Hematopoietic multipotent progenitor cell treated with erythropoietin and hydrocortisone succinate and interleukin-3 and kit ligand, for 4 days (in vitro differentiated cells): ENCODE data around the gene OR10A2.
"Not testable (repeated sequence)": the region's sequence is repeated elsewhere in the genome, so short reads cannot be mapped to it uniquely, and the experiment has no call there.

Experiments
- DNase-seq: peaks from one replicate; pipeline ENCODE4 v3.0.0-alpha.2; 2015

OR10A2 gene, protein sequence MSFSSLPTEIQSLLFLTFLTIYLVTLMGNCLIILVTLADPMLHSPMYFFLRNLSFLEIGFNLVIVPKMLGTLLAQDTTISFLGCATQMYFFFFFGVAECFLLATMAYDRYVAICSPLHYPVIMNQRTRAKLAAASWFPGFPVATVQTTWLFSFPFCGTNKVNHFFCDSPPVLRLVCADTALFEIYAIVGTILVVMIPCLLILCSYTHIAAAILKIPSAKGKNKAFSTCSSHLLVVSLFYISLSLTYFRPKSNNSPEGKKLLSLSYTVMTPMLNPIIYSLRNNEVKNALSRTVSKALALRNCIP

DNA sequence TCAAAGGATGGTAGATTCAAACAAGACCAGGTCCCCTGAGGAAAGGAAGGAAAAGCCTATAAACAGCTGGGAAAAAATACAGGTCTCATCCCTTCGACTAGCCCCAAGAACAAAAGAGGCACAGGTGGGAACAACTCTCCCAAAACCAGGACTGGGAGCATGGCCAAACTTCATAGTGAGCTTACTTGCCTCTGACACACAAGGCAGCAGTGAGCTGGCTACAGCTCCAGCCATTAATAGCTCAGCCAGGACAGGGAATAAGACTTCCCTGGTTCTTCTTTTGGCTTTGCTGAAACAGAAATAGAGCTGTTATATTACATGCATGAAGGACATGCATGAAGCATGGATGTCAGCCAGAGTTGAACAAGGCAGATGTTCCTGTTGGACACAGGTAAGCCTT lies at the start of gene OR10A2:
Gene OR10A2, plus strand, starts transcription at position 97 of the 400 bp plus-strand sequence. CDS start 6,698 bp downstream, outside the sequence.
- no peak for DNase-seq

DNA sequence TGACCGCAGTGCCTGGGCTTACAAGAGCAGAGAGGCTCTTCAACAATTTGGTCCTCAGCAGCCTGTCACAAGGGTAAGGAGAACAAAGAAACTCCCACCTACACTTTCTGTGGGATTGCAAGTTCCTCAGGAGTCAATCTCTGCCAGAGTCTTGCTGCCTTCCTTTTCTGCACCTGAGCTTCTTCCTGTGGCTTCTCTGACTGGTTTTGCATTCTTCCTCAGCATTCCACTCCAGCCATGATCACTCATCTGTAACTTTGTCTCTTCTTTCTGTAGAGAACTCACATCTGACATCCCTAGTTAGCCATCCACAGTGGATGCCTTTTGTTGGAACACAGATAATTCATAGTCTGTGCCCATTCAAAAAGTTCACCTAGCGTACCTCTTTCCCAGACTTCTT lies 49.2 kb upstream of the OR10A2 start:
- DNase-seq: no peak

DNA sequence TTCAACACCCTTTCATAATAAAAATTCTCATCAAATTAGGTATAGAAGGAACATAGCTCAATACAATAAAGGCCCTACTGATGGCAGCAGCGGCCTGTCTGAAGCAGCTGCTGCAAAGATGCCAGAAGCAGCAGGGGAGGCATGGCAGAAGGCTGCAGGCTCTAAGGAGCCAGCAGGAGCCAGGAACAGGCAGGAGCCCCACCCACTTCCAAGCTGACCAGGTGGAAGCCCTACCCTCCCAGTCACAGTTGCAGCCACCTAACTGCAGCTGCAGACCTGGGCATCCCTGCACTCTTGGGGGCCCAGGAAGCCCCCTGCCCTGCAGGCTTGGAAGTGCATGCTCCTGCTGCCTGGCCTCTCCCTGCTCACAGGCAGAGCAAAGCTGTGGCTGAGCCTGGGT lies 45.2 kb upstream of the OR10A2 start:
- DNase-seq: no peak

DNA sequence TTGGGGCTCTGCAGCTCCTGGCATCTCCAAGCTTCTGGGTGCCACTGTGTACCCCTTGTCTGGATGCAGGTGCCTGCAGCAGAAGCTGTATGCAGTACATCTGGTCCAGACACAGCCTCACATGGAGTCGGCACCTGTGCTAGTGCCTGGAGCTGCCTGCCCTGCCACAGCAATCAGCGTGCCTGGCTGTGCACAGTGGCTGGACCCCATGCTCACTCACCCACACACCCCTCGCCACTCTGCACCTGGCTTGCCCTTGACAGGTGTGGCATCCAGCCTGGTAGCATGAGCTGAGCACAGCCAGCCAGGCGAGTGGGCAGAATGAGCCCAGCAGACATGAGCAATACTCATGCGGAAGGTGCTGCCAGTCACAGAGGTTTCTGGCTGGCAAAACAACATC lies 43.9 kb upstream of the OR10A2 start:
- DNase-seq: no peak

DNA sequence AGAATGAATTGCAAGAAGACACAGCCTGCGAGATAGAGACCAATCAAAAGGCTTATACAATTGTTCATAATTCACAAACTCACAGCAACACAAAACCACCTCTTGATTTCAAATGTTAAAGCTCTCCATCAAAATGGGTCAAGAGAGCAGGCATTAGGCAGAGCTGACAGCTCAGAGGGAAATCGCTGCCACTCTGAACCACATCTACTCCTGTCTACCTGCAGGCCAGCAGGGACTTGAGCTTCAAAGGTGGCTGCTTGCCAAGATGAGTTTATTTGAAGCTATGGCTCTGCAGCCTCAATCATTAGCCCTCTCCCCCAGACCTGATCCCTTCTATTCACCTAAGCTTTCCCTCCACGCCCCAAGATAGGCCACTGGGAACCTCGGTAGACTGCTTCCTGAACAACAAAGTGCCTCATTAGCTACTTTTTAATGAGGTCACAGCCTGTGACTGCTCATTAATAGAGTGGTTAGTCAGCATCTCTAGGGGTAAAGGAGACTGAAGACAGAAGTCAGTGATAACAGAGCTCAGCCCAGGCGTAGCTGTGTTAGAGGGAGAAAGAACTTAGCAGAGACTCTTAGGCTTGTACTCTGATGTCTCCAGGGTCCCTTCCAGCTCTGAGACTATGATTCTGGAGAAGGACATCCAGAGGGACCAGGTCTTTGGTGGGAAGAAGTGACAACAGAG lies 38.6 kb upstream of the OR10A2 start:
- no peak for DNase-seq

DNA sequence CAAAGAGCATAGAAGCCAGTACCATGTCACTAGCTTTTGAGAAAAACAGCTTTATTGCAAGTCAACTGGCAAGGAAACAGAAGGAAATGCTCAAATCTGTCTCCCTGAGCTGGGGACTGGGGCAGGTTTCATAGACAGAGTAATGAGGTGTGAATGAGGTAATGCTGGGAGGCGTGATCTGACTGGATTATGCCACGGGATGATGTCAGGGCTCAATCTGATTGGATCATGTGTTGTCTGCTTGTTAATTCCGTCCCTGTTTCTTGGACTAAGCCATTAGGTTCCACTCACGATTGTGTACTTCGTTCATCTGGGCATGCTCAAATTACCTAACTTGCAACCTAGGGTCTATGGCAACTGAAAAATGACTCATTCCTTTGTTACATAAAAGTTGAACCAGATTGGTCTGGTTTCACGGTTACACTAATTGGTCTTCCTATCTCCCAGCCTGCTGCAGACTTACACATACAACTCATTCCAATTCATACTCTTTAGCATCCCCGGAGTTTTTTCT lies 37.6 kb upstream of the OR10A2 start:
- DNase-seq: no peak

DNA sequence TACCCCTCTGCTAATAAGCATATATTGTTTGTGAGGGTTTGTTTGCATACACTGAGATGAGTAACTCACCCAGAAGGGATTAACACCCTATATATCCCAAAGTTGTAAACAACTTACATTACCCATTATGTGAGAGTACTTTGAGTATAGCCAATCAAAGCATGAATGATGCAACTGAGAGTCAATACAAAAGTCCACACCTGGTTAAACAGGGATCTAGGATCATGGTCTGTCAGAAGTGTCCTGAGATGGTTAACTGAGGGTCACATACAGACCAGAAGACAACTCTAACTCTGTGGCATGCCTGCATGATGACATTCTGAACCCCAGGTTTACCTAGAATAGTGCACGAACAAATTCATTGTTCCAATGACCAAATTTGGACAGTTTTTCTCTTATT lies 34.8 kb upstream of the OR10A2 start:
- DNase-seq: no peak

DNA sequence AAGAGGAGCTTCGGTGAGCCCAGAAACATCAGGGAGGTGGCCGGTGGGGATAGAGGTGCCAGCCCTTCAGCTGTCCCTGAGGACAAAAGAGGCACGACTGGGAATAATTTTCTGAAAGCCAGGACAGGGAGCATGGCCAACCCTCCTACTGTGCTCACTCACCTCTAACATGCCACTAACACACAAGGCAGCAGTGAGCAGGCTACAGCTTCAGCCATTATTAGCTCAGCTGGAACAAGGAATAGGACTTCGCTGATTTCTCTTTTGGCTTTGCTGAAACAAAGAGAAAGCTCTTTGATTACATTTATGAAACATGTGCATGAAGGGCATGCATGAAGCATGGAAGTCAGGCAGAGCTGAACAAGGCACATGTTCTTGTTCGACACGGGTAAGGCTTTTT lies 29.5 kb upstream of the OR10A2 start:
- no peak for DNase-seq

DNA sequence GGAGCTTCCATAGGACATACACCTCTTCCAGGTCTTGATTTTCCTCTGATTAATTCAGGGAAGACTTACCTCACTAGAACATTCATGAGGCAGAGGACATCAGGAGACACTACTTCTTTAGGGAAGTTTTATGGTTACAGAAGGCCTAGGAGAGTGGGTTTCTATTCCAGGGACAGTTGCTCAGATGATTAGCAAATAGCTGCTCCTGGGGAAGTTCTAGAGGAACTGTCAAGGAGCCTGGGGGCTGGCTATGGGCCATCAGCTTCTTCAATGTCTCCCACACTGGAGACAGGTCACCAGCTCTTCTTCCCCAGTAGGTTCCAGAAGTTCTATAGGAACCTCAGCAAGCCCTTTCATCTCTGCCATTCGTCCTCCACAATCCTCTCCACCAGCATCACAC lies 28.8 kb upstream of the OR10A2 start:
- DNase-seq: no peak

DNA sequence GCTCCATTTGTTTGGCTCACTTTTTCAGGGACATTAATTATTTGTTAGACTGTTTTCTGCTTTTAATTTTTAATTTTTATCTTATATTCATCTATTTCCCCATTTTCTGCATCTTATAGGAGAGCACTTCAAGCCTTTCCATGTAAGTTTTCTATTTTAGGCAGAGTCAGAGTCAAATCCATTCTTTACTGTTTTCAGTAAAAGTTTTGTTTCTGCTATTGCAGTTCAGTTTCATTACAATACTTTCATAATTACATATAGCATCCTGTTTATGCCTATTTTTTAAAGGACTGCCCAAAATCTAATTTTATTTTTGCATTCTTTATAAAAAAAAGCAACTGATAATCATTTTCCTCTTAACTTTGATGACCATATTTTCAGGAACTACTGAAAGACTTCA lies 21.2 kb upstream of the OR10A2 start:
- no peak for DNase-seq

DNA sequence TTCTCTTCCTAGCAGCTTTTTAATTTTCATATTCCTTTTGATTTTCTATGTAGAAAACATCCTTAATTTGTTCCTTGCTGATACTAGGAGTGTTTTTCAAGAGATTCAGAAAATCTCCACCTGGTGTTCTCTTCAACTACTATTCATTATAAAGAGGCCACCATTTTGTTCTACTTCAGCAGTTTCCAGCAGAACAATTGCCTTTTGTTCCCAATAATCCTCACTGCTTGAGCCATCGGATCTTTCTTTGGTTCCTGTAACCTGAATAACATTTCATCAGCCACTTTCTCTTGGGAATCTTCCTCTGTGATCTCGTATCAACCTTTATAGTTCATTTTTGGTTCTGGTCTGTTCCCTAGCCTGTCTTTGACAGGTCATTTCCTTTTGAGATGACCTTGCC lies 19.2 kb upstream of the OR10A2 start:
- DNase-seq: no peak

DNA sequence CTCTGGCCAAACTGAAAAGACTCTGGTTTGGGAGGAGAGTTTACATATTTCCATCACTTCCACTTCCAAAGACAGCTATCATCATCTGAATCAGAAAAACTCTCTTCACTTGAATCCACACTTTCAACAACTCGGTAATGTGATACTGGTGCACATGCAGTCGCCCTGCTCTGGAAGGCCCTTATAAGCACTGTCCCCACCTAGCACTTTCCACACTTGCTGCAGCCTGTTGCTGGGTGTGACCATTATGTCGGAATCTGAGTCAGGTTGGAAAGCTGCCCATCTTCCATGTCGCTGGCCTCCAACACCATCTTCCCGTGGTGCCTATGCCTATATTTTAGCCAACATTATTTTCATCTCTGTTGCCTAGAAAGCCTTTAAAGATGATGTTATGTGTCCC lies 18.5 kb upstream of the OR10A2 start:
- DNase-seq: no peak

DNA sequence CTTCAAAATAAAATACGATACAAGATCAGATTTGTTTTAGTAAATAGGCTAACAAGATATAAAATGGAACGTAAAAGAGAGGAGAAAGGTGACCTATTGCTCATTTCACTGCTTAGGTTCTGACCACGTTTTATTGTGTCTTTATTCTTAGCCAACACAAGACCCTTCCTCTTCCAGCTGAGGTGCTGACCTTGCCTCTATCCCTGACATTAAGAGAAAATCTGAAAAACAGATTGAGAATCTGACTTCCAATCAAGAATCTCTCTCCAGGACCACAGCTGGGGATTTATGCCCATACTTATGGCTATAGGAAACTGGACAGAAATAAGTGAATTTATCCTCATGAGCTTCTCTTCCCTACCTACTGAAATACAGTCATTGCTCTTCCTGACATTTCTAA lies 17.5 kb upstream of the OR10A2 start, which contains the start of gene OR10A5:
Gene OR10A5, plus strand, starts transcription at position 301 of the 400 bp plus-strand sequence. Its CDS starts 0 bp downstream, at position 301.
- DNase-seq: no peak

DNA sequence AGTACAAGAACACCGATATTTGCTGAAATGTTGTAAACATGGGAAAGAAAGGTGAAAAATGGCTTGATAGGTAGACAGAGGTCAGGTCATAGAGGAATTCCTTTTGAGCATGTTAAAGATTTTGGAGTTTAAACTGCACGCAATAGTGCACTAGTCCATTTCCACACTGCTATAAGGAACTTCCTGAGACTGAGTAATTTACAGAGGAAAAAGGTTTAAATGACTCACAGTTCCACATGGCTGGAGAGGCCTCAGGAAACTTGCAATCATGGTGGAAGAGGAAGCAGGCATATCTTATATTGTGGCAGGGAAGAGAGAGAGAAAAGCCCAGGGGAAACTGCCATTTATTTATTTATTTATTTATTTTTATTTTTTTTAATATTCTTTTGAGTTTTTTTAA lies 12.3 kb upstream of the OR10A2 start:
- DNase-seq: no peak

DNA sequence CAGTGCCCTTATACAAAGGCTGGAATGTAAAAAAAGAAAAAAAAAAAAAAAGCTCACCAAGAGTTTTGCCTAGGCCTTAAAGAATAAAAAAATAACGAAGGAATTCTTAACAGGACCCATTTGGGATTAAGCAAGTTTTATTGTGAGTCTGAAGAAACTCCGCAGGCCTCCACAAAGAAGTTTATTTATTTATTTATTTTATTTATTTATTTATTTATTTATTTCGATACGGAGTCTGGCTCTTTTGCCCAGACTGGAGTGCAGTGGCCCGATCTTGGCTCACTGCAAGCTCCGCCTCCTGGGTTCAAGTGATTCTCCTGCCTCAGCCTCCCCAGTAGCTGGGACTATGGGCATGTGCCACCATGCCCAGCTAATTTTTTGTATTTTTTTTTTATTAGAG lies 8.1 kb upstream of the OR10A2 start:
- DNase-seq: not testable (repeated sequence)

DNA sequence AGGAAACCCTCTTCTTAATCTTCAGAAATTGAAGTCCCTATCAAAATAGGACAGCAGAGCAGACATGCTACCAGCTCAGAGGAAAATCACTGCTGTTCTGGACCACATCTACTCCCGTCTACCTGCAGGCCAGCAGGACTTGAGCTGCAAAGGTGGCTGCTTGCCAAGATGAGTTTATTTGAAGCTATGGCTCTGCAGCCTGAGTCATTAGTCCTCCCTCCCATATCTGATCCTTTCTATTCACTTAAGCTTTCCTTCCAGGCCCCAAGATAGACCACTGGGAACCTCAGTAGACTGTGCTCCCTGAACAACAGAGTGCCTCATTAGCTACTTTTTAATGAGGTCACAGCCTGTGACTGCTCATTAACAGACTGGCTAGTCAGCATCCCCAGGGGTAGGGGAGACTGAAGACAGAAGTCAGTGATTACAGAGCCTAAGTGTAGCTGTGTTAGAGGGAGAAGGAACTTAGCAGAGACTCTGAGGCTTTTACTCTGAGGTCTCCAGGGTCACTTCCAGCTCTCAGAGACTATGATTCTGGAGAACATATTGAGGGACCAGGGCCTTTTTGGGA lies 6.8 kb upstream of the OR10A2 start:
- no peak for DNase-seq

DNA sequence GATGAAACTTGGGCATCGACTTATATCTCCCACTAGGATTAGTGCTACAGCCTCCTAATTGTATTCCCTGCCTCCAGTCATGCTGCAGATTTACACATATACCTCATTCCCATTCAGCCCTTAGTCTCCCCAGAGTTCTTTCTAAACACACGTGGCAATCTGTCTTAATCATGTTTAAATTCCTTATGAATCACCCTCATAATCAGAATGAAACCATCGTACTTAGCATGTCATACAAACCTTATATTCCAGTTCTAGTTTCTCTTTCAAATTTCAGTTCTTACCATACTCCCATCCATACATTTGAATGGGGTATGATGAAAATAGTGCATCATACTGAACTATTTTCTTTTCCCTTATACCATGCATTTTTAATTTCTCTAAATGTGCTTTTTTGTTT lies 6.0 kb upstream of the OR10A2 start:
- DNase-seq: no peak

DNA sequence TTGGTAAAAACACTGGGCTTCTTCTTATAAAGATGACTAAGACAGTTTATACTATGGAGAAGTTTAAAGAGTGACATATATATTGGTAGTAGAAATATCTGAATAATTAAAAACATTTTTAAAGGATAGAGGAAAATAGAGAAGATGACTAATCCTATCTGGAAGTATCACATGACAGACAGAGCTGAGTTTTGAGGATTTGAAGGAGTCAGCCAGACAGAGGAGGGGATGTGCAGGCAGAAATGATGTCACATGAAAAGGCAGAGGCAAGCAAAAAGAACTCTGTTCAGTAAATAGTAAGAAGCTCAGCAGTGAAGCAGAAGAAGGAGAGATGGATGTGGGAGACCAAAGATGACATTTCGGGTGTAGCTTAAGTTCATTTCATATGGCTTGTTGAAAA lies 1.6 kb downstream of the OR10A2 start:
- DNase-seq: no peak

DNA sequence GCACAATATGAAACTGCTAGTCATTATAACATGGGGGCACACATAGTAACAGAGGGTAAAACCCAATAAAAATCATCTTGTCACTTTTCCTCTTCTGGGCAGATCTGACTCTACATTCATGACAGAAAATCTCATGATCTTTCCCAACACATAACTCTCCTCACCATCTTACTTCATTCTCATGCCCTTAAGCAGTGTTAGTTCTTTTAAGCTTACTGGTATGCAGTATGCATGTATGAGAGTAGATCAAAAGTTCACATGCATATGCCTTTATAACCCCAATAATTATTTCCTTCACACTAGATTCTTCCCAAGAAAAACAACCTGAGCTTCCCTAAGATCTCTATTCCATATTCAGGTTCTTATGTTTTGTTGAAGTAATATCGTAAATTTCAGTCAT lies 8.4 kb downstream of the OR10A2 start:
- DNase-seq: no peak

DNA sequence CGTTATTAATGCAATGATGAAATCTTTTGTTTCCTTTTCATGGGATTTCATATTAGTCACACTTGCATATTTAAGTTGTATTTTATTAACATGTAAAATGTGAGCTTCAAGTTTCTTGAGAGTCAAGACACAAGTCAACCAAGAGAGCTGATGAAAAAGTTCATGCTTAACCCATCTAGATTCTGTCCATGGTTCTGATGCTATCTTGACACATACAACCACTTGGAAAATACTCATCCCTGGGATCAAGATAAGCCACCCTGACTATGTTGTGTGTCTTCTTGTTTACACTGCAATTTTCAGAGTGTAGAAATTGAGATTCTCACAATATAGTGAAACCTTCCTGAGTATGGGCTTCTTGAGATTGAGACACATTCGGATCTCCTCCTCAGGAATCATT lies 12.9 kb downstream of the OR10A2 start:
- DNase-seq: no peak

DNA sequence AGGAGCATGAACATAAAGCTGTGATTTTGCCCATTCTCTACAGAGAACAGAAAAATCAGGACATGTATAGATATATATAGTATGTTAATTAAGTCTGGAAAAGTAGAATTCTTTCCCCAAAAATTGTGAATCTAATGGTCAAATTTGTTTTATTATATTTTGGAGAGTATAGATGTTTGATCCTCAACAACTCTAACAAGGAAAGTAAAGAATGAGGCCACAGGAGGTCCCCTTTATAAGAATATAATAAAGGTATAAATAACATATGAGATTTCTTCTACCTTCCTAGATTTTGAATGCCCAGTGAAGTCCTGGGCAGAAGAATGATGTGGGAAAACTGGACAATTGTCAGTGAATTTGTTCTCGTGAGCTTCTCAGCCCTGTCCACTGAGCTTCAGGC lies 13.5 kb downstream of the OR10A2 start, which contains the start of gene OR10A4:
Gene OR10A4, plus strand, starts transcription at position 301 of the 400 bp plus-strand sequence. Its CDS starts 23 bp downstream, at position 324.
- DNase-seq: no peak

DNA sequence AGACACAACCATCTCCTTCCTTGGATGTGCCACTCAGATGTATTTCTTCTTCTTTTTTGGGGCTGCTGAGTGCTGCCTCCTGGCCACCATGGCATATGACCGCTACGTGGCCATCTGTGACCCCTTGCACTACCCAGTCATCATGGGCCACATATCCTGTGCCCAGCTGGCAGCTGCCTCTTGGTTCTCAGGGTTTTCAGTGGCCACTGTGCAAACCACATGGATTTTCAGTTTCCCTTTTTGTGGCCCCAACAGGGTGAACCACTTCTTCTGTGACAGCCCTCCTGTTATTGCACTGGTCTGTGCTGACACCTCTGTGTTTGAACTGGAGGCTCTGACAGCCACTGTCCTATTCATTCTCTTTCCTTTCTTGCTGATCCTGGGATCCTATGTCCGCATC lies 14.1 kb downstream of the OR10A2 start:
- no peak for DNase-seq

DNA sequence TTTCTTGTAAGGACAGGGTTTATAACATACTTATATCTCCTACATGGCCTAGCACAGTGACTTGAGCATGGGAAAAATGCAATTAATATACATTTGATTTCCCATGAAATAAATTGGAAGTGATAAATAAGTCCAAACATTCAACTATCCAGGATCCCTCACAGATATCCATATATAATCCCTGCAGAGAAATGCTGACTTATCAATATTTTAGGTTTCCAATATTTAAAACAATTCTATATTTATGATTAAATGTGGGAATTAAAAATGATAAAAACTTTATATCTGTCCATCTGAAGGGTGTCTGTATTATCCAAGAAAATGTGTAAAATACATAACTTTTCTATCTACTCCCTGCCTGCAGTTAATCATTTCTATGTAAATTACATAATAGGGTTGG lies 19.9 kb downstream of the OR10A2 start:
- no peak for DNase-seq

DNA sequence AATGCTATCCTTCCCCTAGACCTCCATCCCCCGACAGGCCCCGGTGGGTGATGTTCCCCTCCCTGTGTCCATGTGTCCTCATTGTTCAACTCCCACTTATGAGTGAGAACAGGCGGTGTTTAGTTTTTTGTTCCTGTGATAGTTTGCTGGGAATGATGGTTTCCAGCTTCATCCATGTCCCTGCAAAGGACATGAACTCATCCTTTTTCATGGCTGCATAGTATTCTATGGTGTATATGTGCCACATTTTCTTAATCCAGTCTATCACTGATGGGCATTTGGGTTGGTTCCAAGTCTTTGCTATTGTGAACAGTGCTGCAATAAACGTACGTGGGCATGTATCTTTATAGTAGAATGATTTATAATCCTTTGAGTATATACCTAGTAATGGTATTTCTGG lies 24.9 kb downstream of the OR10A2 start:
- DNase-seq: not testable (repeated sequence)
